HUES64 (cell line): ENCODE measurements around the gene SH3GLB1.
A peak's percentile ranks its signal among the peaks of the same experiment; 100 is the strongest.

Experiments
- H3K27ac ChIP-seq: 2 replicates; pipeline ENCODE4 v1.7.0; 2013; ENCODE audit warnings: low read depth, low read length, inconsistent platforms
- H3K27me3 ChIP-seq: 2 replicates; pipeline ENCODE4 v1.6.1; 2013; ENCODE audit warnings: mild to moderate bottlenecking, low read length; ENCODE audit not compliant: insufficient read depth
- H3K36me3 ChIP-seq: 2 replicates; pipeline ENCODE4 v1.6.1; 2013; ENCODE audit warnings: mild to moderate bottlenecking, low read length; ENCODE audit not compliant: insufficient read depth
- H3K4me1 ChIP-seq: 2 replicates; pipeline ENCODE4 v1.6.1; 2013; ENCODE audit warnings: mild to moderate bottlenecking, low read length, moderate library complexity; ENCODE audit not compliant: insufficient read depth
- H3K4me3 ChIP-seq: 2 replicates; pipeline ENCODE4 v1.5.1; 2013; ENCODE audit warnings: mild to moderate bottlenecking, low read length, moderate library complexity
- H3K9ac ChIP-seq: 2 replicates; pipeline ENCODE4 v1.6.1; 2013; ENCODE audit warnings: mild to moderate bottlenecking, low read depth, low read length
- H3K9me3 ChIP-seq: 2 replicates; pipeline ENCODE4 v1.6.1; 2013; ENCODE audit warnings: low read depth, low read length; ENCODE audit not compliant: insufficient read depth
- WGBS: fragments of 150-250, 120-280 bp; methylation state at CpG from one replicate; pipeline ENCODE4 v1.1.7; 2013; ENCODE audit warnings: missing lambda C conversion rate; 5-methylcytosine and 5-hydroxymethylcytosine counted together

The SH3GLB1 gene

DNA sequence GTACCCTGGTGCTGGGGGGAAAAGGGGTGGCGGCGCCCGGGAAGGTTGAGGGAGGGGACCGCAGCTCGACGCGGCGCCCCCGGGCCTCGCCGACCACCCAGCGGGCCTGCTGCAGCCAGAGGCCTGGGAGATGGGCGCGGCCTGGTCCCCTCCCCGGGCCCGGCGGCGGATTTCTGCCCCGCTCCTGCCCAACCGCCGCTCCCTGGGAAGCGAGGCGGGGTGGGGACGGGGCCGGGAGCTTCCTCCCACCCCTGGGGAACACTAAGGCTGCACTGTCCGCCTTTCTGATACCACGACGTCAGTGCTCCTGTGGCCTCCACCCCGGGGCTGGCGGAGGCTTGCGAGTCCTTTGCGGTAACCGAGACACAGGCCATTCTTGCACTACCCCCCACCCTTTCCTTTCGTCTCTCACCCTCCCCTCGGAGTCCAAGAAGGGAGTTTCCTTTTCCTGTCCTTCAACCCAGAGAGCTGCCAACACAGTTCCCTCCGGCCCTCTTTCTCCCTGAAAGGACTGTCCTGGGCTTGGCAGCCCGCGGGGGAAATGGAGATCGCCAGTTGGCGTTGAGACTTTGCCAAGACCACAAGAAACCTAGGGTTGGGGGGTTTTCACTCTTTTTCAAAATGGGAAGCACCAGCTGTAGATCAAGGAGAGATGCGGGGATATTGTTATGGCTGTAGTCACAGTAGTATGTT lies 742 bp downstream of the SH3GLB1 start:
- 1% methylated on average over 41 of the region's 41 CpGs for WGBS
- Histone ChIP-seq H3K4me1 (peaks cover 20% of the 10 kb centered on the region), H3K9me3 (no peaks in the 10 kb centered on the region), H3K4me3 (peak overlapping the region; percentile 91), H3K9ac (peak overlapping the region; percentile 88), H3K27ac (peak overlapping the region; percentile 91), H3K27me3 (peaks cover 8% of the 10 kb centered on the region; the same call in 1 of the 2 replicates), H3K36me3 (no peaks in the 10 kb centered on the region)

DNA sequence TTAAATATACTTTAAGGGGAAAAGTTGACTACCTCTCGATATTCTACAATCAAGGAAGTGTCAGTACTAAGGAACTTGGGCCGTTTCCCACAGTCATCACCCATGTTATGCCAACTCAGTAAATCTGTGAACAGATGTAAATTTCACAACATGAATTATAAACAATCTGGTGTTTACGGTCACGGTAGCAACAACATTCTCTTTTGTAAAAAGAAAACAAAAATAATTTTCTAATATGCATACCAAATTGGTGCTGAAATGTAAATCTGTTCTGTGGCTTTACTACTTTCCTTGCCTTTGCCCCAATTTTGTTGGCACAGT lies 1.2 kb downstream of the SH3GLB1 start:
- peaks cover 8% of the 10 kb centered on the region; the same call in 1 of the 2 replicates for H3K27me3 ChIP-seq
- peak overlapping the region; percentile 91 for H3K4me3 ChIP-seq
- H3K4me1 ChIP-seq, result peaks cover 20% of the 10 kb centered on the region
- peak overlapping the region; percentile 88 for H3K9ac ChIP-seq
- no peaks in the 10 kb centered on the region for H3K36me3 ChIP-seq
- 23% methylated on average over 4 of the region's 4 CpGs for WGBS
- H3K27ac ChIP-seq, result no peak overlapping the region
- no peaks in the 10 kb centered on the region for H3K9me3 ChIP-seq

DNA sequence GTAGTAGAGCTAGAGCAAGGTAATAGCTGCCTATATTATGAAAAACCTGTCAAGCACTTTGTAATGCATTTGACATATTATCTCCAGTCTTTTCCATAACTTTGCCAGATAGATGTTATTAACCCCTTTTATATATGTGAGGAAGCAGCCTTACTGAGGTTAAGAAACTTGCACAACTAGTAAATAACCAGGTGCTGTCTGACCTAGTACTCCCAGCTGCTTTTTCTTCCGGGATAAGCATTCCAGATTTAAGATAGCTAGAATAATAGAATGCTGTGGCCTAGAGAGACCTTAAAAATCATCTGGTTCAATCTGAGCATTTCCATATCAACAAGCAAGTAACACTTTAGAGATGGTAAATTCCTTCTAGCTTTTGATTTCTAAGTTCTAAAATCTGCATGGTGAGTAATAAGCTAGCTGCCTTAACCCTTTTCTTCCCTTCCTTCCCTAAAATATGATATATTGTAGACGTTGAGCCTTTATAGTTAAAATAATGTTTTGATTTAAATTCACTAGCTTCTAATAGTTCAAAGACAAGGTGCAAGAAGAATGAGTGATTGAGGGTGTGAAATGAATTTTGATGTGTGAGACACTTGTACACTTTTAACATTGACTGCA lies 1.8 kb downstream of the SH3GLB1 start:
- Histone ChIP-seq H3K4me3 (peak overlapping the region; percentile 91), H3K27me3 (peaks cover 8% of the 10 kb centered on the region; the same call in 1 of the 2 replicates), H3K27ac (no peak overlapping the region), H3K4me1 (peaks cover 20% of the 10 kb centered on the region), H3K36me3 (no peaks in the 10 kb centered on the region), H3K9ac (peak overlapping the region; percentile 88; the same call in 1 of the 2 replicates), H3K9me3 (no peaks in the 10 kb centered on the region)
- 78% methylated on average over 1 of the region's 2 CpGs for WGBS

DNA sequence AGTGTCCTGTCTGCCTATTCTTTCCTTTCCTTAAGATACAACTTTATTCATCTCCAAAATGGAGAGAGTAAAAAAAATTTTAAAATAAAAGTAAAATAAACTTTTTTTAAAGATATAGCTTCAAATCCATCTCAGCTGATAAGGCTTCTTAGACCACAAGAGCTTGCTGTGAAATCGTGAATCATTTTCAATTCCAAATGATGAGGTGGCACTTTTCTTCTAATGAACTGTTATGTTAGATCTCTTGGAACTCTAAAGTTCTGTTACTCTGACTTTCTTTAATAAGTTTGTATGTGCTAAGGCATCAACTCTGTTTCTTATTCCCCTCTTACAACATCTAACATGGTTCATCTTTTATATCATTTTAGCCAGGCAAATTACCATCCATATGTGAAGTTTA lies 4.5 kb downstream of the SH3GLB1 start:
- Histone ChIP-seq H3K27me3 (no peaks in the 10 kb centered on the region), H3K9ac (no peak overlapping the region), H3K4me3 (no peak overlapping the region), H3K4me1 (peaks cover 19% of the 10 kb centered on the region), H3K9me3 (no peaks in the 10 kb centered on the region), H3K36me3 (no peaks in the 10 kb centered on the region), H3K27ac (no peak overlapping the region)
- WGBS, result 96% methylated on average over 1 of the region's 1 CpG

DNA sequence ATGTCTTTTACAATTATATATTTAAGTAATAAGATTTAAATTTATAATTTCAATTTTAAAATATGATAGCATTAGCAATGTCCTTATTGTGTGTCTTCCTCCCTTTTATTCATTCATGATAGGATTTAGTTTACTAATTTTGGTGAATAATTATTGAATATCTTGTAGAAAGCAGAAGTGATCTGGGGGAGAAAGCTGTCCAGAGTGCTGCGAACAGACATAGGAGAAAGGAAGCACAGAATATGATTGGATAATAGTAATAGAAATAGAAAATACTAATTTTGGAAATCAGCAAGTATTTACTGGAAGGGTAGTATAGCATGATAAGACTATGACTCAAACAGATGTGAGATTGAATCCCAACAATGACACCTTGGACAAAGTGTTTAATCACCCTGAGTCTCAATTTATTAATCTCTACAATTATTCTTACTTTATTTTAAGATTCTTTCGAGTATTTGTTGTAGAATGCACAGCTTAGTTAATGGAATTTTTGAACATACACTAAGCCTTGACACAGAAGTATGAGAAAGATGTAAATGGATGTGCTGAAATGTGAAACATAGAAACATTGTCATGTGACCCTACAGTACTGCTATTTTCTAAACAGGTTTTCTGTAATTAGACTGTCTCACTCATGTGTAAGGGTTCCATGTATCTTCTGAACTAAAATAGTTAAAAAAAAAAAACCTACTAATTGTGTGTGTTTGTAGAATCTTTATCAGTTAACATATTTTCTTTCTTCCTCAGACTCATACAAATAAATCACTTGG lies 7.9 kb downstream of the SH3GLB1 start:
- H3K27ac ChIP-seq, result no peak overlapping the region
- peaks cover 8% of the 10 kb centered on the region for H3K4me1 ChIP-seq
- WGBS, result 93% methylated on average over 2 of the region's 2 CpGs
- H3K36me3 ChIP-seq, result peaks cover 16% of the 10 kb centered on the region
- H3K4me3 ChIP-seq, result no peak overlapping the region
- no peaks in the 10 kb centered on the region for H3K9me3 ChIP-seq
- no peak overlapping the region for H3K9ac ChIP-seq
- no peaks in the 10 kb centered on the region for H3K27me3 ChIP-seq

DNA sequence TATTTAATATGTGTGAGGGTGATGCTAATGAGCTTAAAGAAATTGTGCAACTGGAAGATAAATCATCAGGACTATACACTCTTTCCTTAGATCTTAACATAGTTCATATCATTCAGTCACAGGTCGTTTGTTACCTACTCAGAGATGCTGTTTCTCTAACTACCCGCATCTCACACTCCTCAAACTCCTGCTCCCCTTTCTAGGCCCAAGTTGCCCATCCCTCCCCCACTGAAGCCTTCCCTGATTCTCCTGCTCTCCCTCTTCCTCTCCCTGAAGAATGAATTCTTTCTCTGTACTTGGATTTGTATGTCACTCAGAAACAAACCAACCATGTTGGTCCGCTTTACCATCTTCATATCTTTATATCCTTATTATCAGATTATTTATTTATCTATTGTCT lies 9.1 kb downstream of the SH3GLB1 start:
- no peaks in the 10 kb centered on the region for H3K9me3 ChIP-seq
- WGBS, result 81% methylated on average over 3 of the region's 3 CpGs
- no peak overlapping the region for H3K9ac ChIP-seq
- H3K4me3 ChIP-seq, result no peak overlapping the region
- peaks cover 17% of the 10 kb centered on the region for H3K36me3 ChIP-seq
- H3K4me1 ChIP-seq, result peaks cover 8% of the 10 kb centered on the region
- no peak overlapping the region for H3K27ac ChIP-seq
- no peaks in the 10 kb centered on the region for H3K27me3 ChIP-seq

DNA sequence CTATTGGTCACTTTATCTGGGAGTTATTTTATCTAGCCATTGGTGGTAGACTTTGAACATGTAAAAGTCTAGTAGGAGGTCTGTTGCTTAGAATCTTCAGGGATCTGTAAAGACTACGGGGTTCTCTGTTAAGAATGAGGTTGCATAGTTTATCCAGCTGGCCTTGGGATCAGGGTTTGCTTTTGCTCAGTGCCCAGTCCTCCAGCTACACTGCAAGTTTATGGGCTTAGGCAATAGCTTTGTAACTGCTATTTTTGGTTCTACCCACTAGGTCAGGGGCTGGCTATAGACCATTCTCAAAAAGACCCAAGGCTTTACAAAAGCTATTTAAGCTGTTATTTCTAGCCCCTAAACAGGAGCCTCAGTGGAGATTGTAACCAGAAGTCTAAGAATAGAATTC lies 9.8 kb downstream of the SH3GLB1 start:
- Histone ChIP-seq H3K36me3 (peaks cover 22% of the 10 kb centered on the region), H3K9ac (no peak overlapping the region), H3K27me3 (no peaks in the 10 kb centered on the region), H3K27ac (no peak overlapping the region), H3K4me1 (peaks cover 8% of the 10 kb centered on the region), H3K4me3 (no peak overlapping the region), H3K9me3 (no peaks in the 10 kb centered on the region)
- WGBS, result 84% methylated on average over 1 of the region's 1 CpG

DNA sequence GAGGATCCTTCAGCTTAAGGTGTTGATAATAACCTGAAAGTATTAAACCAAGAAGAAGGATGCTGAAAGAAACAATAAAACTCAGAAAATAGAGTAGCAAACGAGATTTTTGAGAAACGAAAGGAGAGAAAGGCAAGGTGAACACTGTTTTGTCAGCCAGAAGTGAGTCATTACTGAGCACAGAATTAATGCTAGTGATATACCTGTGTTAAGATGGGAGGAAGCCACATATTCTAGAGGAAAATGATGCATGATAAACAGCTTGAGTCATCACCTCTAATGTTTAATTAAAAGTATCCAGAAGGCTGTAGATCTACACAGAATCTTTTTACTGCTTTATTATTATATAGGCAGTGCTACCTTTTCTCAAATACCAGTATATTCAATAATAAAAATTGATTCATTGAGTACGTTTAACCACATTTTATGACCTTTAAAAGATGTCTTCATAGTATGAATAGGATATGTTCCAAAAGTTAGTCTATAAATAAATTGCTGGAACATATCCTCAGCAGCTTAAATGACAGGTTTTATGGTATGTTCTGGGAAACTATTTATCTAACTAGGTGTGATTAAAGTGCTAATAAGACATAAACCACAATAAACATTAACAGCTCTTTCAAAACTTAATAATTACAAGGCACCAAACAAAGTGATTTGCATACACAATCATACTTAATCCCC lies 10.3 kb downstream of the SH3GLB1 start:
- Histone ChIP-seq H3K27me3 (no peaks in the 10 kb centered on the region), H3K9me3 (no peaks in the 10 kb centered on the region), H3K9ac (no peak overlapping the region), H3K27ac (no peak overlapping the region), H3K4me1 (peaks cover 8% of the 10 kb centered on the region), H3K4me3 (no peak overlapping the region), H3K36me3 (peaks cover 25% of the 10 kb centered on the region)
- 95% methylated on average over 2 of the region's 3 CpGs for WGBS

DNA sequence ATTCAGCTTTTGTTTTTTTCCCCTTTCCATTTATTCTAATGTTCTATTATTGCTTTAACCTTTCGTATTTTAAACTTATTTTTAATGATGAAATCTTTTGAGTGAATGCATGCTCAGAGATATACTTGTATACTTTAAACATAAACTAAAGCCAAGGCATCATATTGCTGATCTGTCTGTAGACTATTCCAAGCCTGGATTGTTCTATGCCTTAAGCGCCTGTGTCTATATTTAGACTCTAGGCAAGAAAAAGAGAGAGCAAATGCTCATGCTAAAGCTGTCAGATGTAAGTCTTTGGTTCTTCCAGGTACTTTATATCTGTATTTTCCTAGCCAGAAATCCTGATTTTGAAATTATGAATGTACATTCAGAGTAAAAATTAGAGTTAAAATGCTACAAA lies 14.4 kb downstream of the SH3GLB1 start:
- H3K36me3 ChIP-seq, result peaks cover 63% of the 10 kb centered on the region
- H3K4me1 ChIP-seq, result peaks cover 3% of the 10 kb centered on the region; the same call in 1 of the 2 replicates
- WGBS, result 97% methylated on average over 1 of the region's 2 CpGs
- no peak overlapping the region for H3K27ac ChIP-seq
- H3K9ac ChIP-seq, result no peak overlapping the region
- no peaks in the 10 kb centered on the region for H3K9me3 ChIP-seq
- no peak overlapping the region for H3K4me3 ChIP-seq
- no peaks in the 10 kb centered on the region for H3K27me3 ChIP-seq

DNA sequence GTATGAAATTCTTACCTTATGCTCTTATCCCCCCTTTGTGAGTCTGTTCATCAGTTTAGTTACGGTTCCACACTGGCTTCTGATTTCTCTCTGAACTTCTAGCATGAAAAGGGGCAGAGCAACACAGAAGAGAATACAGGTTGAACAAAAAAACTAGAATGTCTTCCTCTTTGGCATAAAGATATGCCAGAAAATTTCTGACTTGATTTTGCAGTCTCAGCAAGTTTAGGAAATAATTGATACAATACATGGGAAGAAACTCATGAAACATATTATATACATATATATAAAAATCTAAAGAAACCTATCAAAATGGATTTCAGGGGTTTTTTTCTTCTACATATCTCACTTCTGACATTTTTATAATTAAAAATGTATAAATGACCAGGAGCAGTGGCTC lies 27.0 kb downstream of the SH3GLB1 start:
- WGBS, result 94% methylated on average over 1 of the region's 1 CpG
- no peak overlapping the region for H3K27ac ChIP-seq
- H3K36me3 ChIP-seq, result peaks cover 69% of the 10 kb centered on the region
- H3K9ac ChIP-seq, result no peak overlapping the region
- no peaks in the 10 kb centered on the region for H3K4me1 ChIP-seq
- no peaks in the 10 kb centered on the region for H3K9me3 ChIP-seq
- no peaks in the 10 kb centered on the region for H3K27me3 ChIP-seq
- H3K4me3 ChIP-seq, result no peak overlapping the region

DNA sequence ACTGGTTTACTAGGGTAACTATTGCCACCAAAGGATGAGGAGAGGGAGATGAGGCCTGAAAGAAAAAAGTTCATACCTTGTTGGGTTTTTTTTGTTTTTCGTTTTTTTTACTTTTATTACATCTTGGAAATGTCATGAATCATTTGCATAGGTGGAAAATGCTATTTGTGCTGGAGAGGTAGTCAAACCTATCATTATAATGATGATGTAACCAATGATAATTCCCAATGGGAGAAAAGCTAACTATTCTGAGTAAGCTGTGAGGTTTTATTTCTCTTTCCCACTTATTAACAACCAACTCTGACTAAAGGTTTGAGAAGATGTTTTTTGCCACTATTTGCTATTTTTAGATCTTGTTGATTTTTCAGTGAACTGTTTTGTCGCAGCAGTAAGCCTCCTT lies 29.0 kb downstream of the SH3GLB1 start:
- Histone ChIP-seq H3K4me1 (no peaks in the 10 kb centered on the region), H3K27me3 (no peaks in the 10 kb centered on the region), H3K9me3 (no peaks in the 10 kb centered on the region), H3K27ac (no peak overlapping the region), H3K4me3 (no peak overlapping the region), H3K9ac (no peak overlapping the region), H3K36me3 (peaks cover 67% of the 10 kb centered on the region)
- WGBS, result 41% methylated on average over 2 of the region's 2 CpGs
